ENCODE data around the gene EQTN. TPM values are rescaled to one million over a fixed set of nuclear protein-coding genes. Genes with fewer than 3 reads are reported as not detected.
A peak's percentile ranks its signal among the peaks of the same experiment; 100 is the strongest.

The EQTN gene
- total RNA-seq, 1 donor from 2014 or later, result not detected

DNA sequence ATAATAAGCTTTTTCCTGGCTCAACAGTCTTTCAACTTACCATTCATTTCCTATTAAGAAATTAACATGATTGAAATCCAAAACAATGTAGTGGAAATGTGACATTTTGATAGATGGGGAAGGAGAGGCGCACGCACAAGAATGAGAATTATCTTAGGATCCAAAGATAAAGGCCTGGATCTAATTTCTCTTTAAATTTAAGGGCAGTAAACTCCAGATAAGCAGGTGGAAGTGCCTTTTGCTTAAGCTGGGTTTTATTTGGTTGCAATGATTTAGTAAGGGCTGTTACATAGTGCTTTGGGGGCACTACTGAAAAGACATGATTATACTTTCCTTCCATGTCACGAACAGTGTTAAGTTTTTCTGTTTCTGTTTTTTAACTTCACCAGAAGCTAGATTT lies 17.3 kb downstream of the EQTN start:
- no peak overlapping the region for H3K4me2 ChIP-seq (ENCODE audit: low read length)
- no peaks in the 10 kb centered on the region for H3K36me3 Mint-ChIP-seq (ENCODE audit: low read depth, unreplicated experiment)
- DNase-seq (ENCODE audit: low read depth) (no peak), FAIRE-seq (no peak)
- H3K9ac ChIP-seq (ENCODE audit: low read length), result no peak overlapping the region
- H3K27me3 Mint-ChIP-seq (ENCODE audit: low read depth, unreplicated experiment), result peaks cover 7% of the 10 kb centered on the region
- H3K4me3 ChIP-seq (ENCODE audit: insufficient read depth, low read depth, low read length), result no peak overlapping the region
- no peaks in the 10 kb centered on the region for H4K20me1 ChIP-seq (ENCODE audit: insufficient read depth, low read length)
- peaks cover 3% of the 10 kb centered on the region for H3K4me1 ChIP-seq (ENCODE audit: insufficient read depth, low read length)
- no peak overlapping the region for H3K27ac Mint-ChIP-seq (ENCODE audit: unreplicated experiment)
- H3K9me3 Mint-ChIP-seq (ENCODE audit: unreplicated experiment), result no peaks in the 10 kb centered on the region
- no peaks in the 10 kb centered on the region for H3K36me3 ChIP-seq (ENCODE audit: insufficient read depth, low read length)
- no peaks in the 10 kb centered on the region for H3K9me3 ChIP-seq (ENCODE audit: insufficient read depth, low read depth, low read length)
- no peaks in the 10 kb centered on the region for H3K79me2 ChIP-seq (ENCODE audit: insufficient read depth, low read length)
- H3K4me1 Mint-ChIP-seq (ENCODE audit: low read depth, unreplicated experiment), result peaks cover 6% of the 10 kb centered on the region
- TF ChIP-seq CTCF (IDR thresholded peaks at IDR 0.05; ENCODE audit: insufficient read depth, low read depth, low read length), result no peak
- no peak for TF ChIP-seq EZH2 (IDR thresholded peaks at IDR 0.05; ENCODE audit: insufficient read depth, low read length)
- H2AFZ ChIP-seq (ENCODE audit: low read depth, low read length), result no peak overlapping the region
- H3K27ac ChIP-seq (ENCODE audit: low read depth, low read length), result no peak overlapping the region
- no peak overlapping the region for H3K4me3 Mint-ChIP-seq (ENCODE audit: unreplicated experiment)
- H3K27me3 ChIP-seq (ENCODE audit: insufficient read depth, low read length), result no peaks in the 10 kb centered on the region

DNA sequence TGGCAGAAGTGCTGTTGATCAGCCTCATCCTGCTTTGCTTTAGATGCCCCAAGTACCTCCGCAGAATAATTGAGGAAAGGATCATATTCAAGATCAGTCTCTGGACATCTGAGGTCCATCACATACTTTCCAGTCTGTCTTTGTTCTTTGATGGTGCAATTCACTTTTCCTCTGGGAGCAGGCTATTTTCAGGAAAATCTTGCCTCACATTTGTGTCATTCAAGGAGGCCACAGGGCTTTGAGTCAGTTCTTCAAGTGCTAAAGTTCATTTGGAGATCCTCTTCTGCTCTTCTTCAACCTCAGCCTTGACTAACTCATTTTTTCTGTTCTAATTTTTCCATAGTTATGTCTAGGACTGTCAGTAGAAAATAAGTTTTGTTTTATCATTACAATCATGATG lies 18.6 kb downstream of the EQTN start:
- H3K9me3 Mint-ChIP-seq (ENCODE audit: unreplicated experiment), result no peaks in the 10 kb centered on the region
- no peak overlapping the region for H3K27ac ChIP-seq (ENCODE audit: low read depth, low read length)
- no peaks in the 10 kb centered on the region for H3K36me3 Mint-ChIP-seq (ENCODE audit: low read depth, unreplicated experiment)
- H3K9ac ChIP-seq (ENCODE audit: low read length), result no peak overlapping the region
- no peaks in the 10 kb centered on the region for H3K9me3 ChIP-seq (ENCODE audit: insufficient read depth, low read depth, low read length)
- no peaks in the 10 kb centered on the region for H3K27me3 ChIP-seq (ENCODE audit: insufficient read depth, low read length)
- H3K36me3 ChIP-seq (ENCODE audit: insufficient read depth, low read length), result no peaks in the 10 kb centered on the region
- peaks cover 6% of the 10 kb centered on the region for H3K4me1 Mint-ChIP-seq (ENCODE audit: low read depth, unreplicated experiment)
- FAIRE-seq (no peak), DNase-seq (ENCODE audit: low read depth) (no peak)
- no peak for TF ChIP-seq EZH2 (IDR thresholded peaks at IDR 0.05; ENCODE audit: insufficient read depth, low read length)
- TF ChIP-seq CTCF (IDR thresholded peaks at IDR 0.05; ENCODE audit: insufficient read depth, low read depth, low read length), result no peak
- H3K27ac Mint-ChIP-seq (ENCODE audit: unreplicated experiment), result no peak overlapping the region
- H3K79me2 ChIP-seq (ENCODE audit: insufficient read depth, low read length), result no peaks in the 10 kb centered on the region
- H3K4me1 ChIP-seq (ENCODE audit: insufficient read depth, low read length), result peaks cover 3% of the 10 kb centered on the region
- H3K27me3 Mint-ChIP-seq (ENCODE audit: low read depth, unreplicated experiment), result peaks cover 7% of the 10 kb centered on the region
- H2AFZ ChIP-seq (ENCODE audit: low read depth, low read length), result no peak overlapping the region
- H4K20me1 ChIP-seq (ENCODE audit: insufficient read depth, low read length), result no peaks in the 10 kb centered on the region
- no peak overlapping the region for H3K4me3 ChIP-seq (ENCODE audit: insufficient read depth, low read depth, low read length)
- H3K4me3 Mint-ChIP-seq (ENCODE audit: unreplicated experiment), result no peak overlapping the region
- H3K4me2 ChIP-seq (ENCODE audit: low read length), result no peak overlapping the region

GRCh38 chr9:27276193-27277030 lies 20.5 kb downstream of the EQTN start:
- Histone ChIP-seq H2AFZ (ENCODE audit: low read depth, low read length) (peak overlapping the region; percentile 70), H3K79me2 (ENCODE audit: insufficient read depth, low read length) (no peaks in the 10 kb centered on the region), H3K9ac (ENCODE audit: low read length) (peak overlapping the region; percentile 54), H3K4me2 (ENCODE audit: low read length) (peak overlapping the region; percentile 81), H3K4me3 (ENCODE audit: insufficient read depth, low read depth, low read length) (no peak overlapping the region), H3K27ac (ENCODE audit: low read depth, low read length) (no peak overlapping the region), H3K9me3 (ENCODE audit: insufficient read depth, low read depth, low read length) (no peaks in the 10 kb centered on the region), H4K20me1 (ENCODE audit: insufficient read depth, low read length) (no peaks in the 10 kb centered on the region), H3K36me3 (ENCODE audit: insufficient read depth, low read length) (no peaks in the 10 kb centered on the region), H3K27me3 (ENCODE audit: insufficient read depth, low read length) (no peaks in the 10 kb centered on the region), H3K4me1 (ENCODE audit: insufficient read depth, low read length) (peaks cover 3% of the 10 kb centered on the region)
- peaks cover 5% of the 10 kb centered on the region for H3K27me3 Mint-ChIP-seq (ENCODE audit: low read depth, unreplicated experiment)
- FAIRE-seq, result peak; percentile 84
- H3K4me1 Mint-ChIP-seq (ENCODE audit: low read depth, unreplicated experiment), result peaks cover 6% of the 10 kb centered on the region
- H3K9me3 Mint-ChIP-seq (ENCODE audit: unreplicated experiment), result no peaks in the 10 kb centered on the region
- peak; percentile 32 for DNase-seq (ENCODE audit: low read depth)
- H3K4me3 Mint-ChIP-seq (ENCODE audit: unreplicated experiment), result peak overlapping the region; percentile 5
- no peak overlapping the region for H3K27ac Mint-ChIP-seq (ENCODE audit: unreplicated experiment)
- TF ChIP-seq EZH2 (IDR thresholded peaks at IDR 0.05; ENCODE audit: insufficient read depth, low read length) (no peak), CTCF (IDR thresholded peaks at IDR 0.05; ENCODE audit: insufficient read depth, low read depth, low read length) (peak; percentile 76)
- no peaks in the 10 kb centered on the region for H3K36me3 Mint-ChIP-seq (ENCODE audit: low read depth, unreplicated experiment)
